Mucosa of descending colon (tissue), 3 donors: ENCODE measurements around the gene FOXR1. TPM values are rescaled to one million over a fixed set of nuclear protein-coding genes. Genes with fewer than 3 reads are reported as not detected.

Source experiments
- ATAC-seq: fragments of 200-7000 bp; cut with Tn5 transposase; one replicate; pipeline ENCODE4 v1.9.1; 2020; ENCODE audit warnings: mild to moderate bottlenecking, moderate library complexity
- DNase-seq, 3 donors: peaks; one replicate each; pipeline ENCODE4 v3.0.0-alpha.2; 2020
- H3K36me3 ChIP-seq: fragments of 200-600 bp; one replicate; pipeline ENCODE4 v1.8.0; 2021; ENCODE audit warnings: low read depth, mild to moderate bottlenecking
- H3K4me1 ChIP-seq: fragments of 200-600 bp; one replicate; pipeline ENCODE4 v1.8.0; 2021; ENCODE audit warnings: low read depth, mild to moderate bottlenecking
- H3K4me3 ChIP-seq: fragments of 200-600 bp; one replicate; pipeline ENCODE4 v1.8.0; 2021; ENCODE audit warnings: mild to moderate bottlenecking
- H3K9me3 ChIP-seq: fragments of 200-600 bp; one replicate; pipeline ENCODE4 v1.8.0; 2021; ENCODE audit warnings: mild to moderate bottlenecking
- intact Hi-C, 2 donors: fragments of 100-400 bp; cut with DNase I in 1 of 2; cut with micrococcal nuclease in 1 of 2; formaldehyde crosslinking; loops; one replicate each; pipeline versions ENCODE4 v1.11.0 to v1.11.1; 2022; cut with DNase I, micrococcal nuclease
- total RNA-seq, 3 donors: library from RNA; stranded (reverse); fragmentation: NEBNext Ultra II Directional in 2 of 3; extraction: Animal tissue kit (Norgen Biotek cat#: 25700) in 2 of 3; gene quantifications; one replicate each; pipeline versions ENCODE4 v1.2.1 to v1.2.4, GENCODE V29; 2021 to 2023
- TF ChIP-seq, protein P1 (sequence below): fragments of 200-600 bp; IDR thresholded peaks from one replicate; pipeline ENCODE4 v1.8.0; 2022; ENCODE audit warnings: antibody characterized with exemption, mild to moderate bottlenecking
- donor health status: DM: no; HTN: no; CAD: no; lungs with moderate emphysema.
- donor health status: DM: no; HTN: no; CAD: no.
- donor health status: DM: no; HTN: yes; CAD: no.

The FOXR1 gene
- total RNA-seq, 3 donors from 2014 or later: not detected

DNA sequence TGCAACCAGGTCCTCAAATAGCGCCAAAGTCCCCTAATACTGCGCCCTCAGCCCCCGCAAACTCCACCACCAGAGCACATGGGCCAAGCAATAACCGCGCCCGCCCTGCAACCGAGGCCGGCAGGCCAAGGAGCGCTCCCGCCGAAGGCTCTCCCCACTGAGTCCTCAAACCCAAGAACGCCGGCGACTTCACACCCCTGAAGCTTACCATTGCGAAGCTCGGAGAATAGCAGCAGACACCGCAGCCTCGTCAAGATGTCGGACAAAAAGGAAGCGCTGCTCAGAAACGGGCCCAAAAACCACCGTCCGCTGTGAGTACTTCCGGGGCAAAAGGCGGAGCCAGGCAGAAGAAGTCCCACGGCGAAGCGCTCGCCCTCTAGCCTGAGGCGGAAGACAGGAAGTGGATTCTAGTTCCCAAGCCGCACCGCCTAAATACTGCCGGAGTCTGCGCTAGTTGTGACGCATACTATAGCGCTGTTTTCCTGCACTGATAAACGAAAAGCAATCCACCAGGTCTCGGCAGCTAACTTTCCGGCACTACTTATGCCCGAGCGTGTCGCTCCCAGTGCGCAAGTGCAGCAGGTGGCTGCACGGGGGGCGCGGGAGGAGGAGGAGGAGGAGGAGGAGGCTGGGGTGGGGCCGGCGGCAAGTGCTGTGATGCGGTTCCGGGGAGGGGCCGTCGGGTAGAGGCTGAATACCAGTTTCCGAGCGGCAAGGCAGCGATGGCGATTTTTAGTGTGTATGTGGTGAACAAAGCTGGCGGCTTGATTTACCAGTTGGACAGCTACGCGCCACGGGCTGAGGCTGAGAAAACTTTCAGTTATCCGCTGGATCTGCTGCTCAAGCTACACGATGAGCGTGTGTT is 46.7 kb downstream of the FOXR1 start, which contains the start of the genes RPS25 and TRAPPC4:
Gene RPS25 (minus strand): TSS at position 270 of the 865 bp plus-strand sequence. CDS start 59 bp downstream, at position 211.
Gene TRAPPC4 (plus strand): TSS at position 693 of the 865 bp plus-strand sequence. CDS start 30 bp downstream, at position 723.
- intact Hi-C loops: no loop called here
- peak within 1 kb of the TSS; percentile 85 for H3K4me3 ChIP-seq
- ATAC-seq (peak; percentile 93), DNase-seq (peak; percentile 95 to 98 (median 95))
- no peaks in the 10 kb centered on the region for H3K36me3 ChIP-seq
- H3K9me3 ChIP-seq: no peaks in the 10 kb centered on the region
- TF ChIP-seq, protein P1, sequence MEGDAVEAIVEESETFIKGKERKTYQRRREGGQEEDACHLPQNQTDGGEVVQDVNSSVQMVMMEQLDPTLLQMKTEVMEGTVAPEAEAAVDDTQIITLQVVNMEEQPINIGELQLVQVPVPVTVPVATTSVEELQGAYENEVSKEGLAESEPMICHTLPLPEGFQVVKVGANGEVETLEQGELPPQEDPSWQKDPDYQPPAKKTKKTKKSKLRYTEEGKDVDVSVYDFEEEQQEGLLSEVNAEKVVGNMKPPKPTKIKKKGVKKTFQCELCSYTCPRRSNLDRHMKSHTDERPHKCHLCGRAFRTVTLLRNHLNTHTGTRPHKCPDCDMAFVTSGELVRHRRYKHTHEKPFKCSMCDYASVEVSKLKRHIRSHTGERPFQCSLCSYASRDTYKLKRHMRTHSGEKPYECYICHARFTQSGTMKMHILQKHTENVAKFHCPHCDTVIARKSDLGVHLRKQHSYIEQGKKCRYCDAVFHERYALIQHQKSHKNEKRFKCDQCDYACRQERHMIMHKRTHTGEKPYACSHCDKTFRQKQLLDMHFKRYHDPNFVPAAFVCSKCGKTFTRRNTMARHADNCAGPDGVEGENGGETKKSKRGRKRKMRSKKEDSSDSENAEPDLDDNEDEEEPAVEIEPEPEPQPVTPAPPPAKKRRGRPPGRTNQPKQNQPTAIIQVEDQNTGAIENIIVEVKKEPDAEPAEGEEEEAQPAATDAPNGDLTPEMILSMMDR: no peak
- peaks cover 36% of the 10 kb centered on the region for H3K4me1 ChIP-seq

DNA sequence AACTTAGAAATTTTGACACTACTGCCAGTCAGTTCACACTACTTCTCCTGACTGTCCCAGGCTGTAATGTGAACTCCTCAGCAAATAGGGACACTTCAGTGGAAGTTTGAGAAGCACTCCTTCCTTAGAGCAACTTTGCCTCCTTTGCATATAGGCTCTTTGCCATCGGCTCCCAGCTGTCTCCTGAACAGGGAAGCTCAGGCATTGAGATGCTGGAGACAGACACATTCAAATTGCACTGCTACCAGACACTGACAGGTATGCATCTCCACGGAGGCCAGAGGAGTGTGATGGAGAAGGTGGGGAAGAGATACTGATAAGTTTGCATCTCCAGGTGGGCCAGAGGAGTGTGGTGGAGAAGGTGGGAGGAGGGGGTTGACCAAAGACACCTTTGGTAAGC is 48.4 kb downstream of the FOXR1 start:
- Histone ChIP-seq H3K36me3 (no peaks in the 10 kb centered on the region), H3K9me3 (no peaks in the 10 kb centered on the region), H3K4me1 (peaks cover 36% of the 10 kb centered on the region), H3K4me3 (no peak overlapping the region)
- no peak for ATAC-seq
- intact Hi-C loops: no loop called here
- TF ChIP-seq, protein P1: no peak
- no peak for DNase-seq

- H3K4me3 ChIP-seq: no peak overlapping the region
- intact Hi-C loops: no loop called here
- TF ChIP-seq, protein P1: no peak
- no peaks in the 10 kb centered on the region for H3K36me3 ChIP-seq
- ATAC-seq (peak; percentile 4), DNase-seq (peak in 1 of 3 donors; percentile 18)
- H3K9me3 ChIP-seq: no peaks in the 10 kb centered on the region
- peaks cover 34% of the 10 kb centered on the region for H3K4me1 ChIP-seq
Observed at GRCh38 chr11:119021631-119022030, 50.1 kb downstream of the FOXR1 start.

GRCh38 chr11:119023741-119024140 is 52.2 kb downstream of the FOXR1 start:
- Histone ChIP-seq H3K4me3 (no peak overlapping the region), H3K4me1 (peaks cover 48% of the 10 kb centered on the region), H3K36me3 (no peaks in the 10 kb centered on the region), H3K9me3 (no peaks in the 10 kb centered on the region)
- TF ChIP-seq, protein P1: no peak
- no peak for ATAC-seq
- intact Hi-C loops: no loop called here
- DNase-seq: no peak

GRCh38 chr11:119024430-119025098 is 53.0 kb downstream of the FOXR1 start:
- Histone ChIP-seq H3K9me3 (no peaks in the 10 kb centered on the region), H3K4me3 (no peak overlapping the region), H3K4me1 (peaks cover 53% of the 10 kb centered on the region), H3K36me3 (no peaks in the 10 kb centered on the region)
- TF ChIP-seq, protein P1: no peak
- intact Hi-C loops: no loop called here
- DNase-seq (no peak), ATAC-seq (no peak)
